Choroid plexus epithelial cell (primary cell): ENCODE measurements around the gene TMEM143.

Experiments used
- DNase-seq: peaks from one replicate; pipeline ENCODE4 v3.0.0-alpha.2; 2010; ENCODE audit warnings: low read depth
- H3K4me3 ChIP-seq: 2 replicates; pipeline ENCODE4 v1.5.1; 2011; ENCODE audit warnings: low read depth, mild to moderate bottlenecking, control low read depth, low read length, moderate library complexity
- TF ChIP-seq, protein P1 (sequence below): conservative IDR thresholded peaks from 2 replicates; pipeline ENCODE4 v1.5.1; 2011; ENCODE audit warnings: low read depth, mild to moderate bottlenecking, control low read depth, inconsistent platforms, low read length, moderate library complexity

Gene TMEM143

DNA sequence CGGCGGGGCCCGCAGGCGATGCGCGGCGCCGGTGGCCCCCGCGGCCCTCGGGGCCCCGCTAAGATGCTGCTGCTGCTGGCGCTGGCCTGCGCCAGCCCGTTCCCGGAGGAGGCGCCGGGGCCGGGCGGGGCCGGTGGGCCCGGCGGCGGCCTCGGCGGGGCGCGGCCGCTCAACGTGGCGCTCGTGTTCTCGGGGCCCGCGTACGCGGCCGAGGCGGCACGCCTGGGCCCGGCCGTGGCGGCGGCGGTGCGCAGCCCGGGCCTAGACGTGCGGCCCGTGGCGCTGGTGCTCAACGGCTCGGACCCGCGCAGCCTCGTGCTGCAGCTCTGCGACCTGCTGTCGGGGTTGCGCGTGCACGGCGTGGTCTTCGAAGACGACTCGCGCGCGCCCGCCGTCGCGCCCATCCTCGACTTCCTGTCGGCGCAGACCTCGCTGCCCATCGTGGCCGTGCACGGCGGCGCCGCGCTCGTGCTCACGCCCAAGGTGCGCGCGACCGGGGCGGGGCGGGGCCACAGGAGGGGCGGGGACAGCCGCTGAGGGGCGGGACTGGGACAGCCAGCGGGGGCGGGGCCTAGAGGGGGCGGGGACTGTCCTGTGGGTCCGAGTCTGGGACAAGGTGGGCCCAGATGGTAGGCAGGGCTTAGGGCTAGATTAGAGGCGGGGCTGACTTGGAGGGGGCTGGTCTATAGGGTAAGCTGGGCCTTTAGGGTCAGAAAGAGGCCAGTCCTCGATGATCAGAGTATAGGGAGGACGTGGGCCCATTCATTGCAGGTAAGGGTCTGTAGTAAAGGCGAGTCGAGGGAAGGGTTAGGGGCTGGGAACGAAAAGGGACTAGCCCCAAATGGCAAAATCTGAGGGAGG is 34.9 kb upstream of the TMEM143 start:
- DNase-seq: peak; percentile 94
- peak overlapping the region; percentile 69 for H3K4me3 ChIP-seq
- TF ChIP-seq, protein P1, sequence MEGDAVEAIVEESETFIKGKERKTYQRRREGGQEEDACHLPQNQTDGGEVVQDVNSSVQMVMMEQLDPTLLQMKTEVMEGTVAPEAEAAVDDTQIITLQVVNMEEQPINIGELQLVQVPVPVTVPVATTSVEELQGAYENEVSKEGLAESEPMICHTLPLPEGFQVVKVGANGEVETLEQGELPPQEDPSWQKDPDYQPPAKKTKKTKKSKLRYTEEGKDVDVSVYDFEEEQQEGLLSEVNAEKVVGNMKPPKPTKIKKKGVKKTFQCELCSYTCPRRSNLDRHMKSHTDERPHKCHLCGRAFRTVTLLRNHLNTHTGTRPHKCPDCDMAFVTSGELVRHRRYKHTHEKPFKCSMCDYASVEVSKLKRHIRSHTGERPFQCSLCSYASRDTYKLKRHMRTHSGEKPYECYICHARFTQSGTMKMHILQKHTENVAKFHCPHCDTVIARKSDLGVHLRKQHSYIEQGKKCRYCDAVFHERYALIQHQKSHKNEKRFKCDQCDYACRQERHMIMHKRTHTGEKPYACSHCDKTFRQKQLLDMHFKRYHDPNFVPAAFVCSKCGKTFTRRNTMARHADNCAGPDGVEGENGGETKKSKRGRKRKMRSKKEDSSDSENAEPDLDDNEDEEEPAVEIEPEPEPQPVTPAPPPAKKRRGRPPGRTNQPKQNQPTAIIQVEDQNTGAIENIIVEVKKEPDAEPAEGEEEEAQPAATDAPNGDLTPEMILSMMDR: no peak

DNA sequence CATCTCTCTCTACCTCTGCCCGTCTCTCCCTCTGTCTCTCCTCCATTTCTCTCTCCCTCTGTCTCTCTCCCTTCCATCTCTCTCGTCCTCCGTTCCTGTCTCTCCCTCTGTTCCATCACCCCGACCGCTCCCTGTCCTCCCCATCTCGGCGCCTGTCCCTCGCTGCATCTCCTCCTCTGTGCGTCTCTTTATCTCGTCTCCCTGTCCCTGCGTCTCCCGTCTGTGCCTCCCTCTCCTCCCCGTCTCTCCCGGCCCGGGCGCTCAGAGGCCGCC is 34.3 kb upstream of the TMEM143 start:
- TF ChIP-seq, protein P1: no peak
- no peak for DNase-seq
- H3K4me3 ChIP-seq: peak overlapping the region; percentile 69

DNA sequence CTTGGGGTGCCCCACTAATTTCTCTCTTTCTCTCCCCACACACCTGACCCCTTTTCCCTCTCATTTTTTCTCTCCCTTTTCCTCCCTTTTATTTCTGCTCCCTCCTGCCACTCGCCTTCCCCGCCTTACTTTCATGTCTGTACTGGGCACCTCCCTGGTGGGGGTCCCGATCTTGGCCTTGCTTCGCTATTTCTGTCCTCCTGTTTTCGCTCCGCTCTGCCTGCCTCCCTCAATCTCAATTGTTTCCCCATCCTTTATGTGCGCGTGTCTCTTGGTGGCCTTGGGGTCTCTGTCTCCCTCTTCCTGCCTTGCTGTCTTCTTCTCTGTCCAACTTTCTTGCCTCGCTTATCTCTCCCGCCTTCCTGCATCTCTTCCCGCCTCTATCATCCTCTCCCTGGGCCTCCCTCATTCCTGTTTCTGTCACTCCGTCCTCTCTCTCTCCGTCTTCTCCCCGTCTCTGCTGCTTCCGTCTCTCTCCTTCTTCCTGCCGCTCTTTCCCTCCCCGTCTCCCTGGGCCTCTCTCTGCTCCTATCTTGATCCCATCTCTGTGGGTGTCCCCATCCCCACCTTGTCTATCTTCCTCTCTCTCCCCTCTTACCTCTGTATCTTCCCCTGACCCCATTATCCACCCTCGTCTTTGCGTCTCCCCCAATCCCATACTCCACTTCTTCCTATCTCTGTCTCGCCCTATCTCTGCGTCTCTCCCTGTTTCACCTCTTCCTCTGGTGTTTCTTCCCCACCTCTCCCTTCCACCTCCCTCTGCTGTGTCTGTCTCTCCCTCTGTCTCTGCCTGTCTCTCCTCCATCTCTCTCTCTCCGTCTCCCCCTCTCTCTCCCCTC is 33.7 kb upstream of the TMEM143 start:
- H3K4me3 ChIP-seq: peak overlapping the region; percentile 69
- no peak for DNase-seq
- TF ChIP-seq, protein P1: no peak

DNA sequence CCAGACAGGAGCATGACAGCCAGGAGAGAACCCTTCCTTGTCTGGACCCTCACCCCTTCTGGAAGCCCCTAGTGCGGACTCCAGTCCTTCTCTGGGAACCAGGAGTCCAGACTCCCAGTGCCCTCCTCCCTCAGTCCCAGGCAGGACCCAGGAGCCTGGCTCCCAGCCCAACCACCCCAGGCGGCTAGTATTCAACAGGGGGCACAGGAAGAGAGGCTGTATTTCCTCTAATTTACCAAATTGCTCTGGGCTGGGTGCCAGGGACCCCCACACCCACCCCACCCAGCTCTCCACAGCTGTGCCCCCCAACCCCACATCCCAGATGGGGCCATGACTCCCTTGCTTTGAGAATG is 33.1 kb upstream of the TMEM143 start:
- no peak overlapping the region for H3K4me3 ChIP-seq
- no peak for DNase-seq
- TF ChIP-seq, protein P1: no peak

DNA sequence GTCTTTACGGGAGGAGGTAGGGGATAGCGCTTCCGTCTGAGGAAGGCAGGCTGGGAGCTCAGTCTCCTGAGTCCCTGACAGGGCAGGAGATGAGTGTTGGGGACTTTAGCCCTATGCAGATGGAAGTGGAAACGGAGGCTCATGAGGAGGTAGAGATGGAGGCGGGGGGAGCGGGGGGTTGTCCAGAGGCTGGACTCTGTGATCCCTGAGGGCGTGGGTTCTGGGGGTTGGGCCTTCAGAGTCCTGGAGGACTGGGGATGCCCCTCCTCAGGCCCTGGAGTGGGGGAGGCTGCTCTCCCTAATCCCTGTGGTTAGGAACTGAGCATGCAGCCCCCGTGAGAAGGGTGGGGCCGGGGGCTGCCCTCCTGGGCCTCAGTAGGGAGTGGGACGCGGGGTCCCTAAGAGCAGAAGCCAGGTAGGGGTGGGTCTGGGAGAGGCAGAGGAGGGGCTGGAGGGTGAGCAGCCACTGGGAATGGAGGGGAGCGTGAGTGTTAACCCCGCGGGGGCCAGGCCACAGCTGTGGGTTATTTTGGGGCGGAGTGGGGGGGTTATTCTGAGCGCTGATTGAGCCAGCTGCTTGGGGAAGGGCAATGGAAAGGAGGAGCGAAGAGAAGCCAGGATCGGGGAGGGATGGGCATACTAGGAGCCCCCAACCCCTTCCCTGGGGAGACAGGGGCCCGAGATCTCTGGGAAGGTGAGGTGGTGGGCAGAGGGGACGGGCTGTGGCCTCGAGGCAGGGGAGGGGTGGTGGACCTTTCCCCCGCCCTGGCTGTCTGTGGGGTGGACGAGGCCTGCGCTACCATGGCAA is 32.5 kb upstream of the TMEM143 start:
- H3K4me3 ChIP-seq: no peak overlapping the region
- TF ChIP-seq, protein P1: no peak
- no peak for DNase-seq

DNA sequence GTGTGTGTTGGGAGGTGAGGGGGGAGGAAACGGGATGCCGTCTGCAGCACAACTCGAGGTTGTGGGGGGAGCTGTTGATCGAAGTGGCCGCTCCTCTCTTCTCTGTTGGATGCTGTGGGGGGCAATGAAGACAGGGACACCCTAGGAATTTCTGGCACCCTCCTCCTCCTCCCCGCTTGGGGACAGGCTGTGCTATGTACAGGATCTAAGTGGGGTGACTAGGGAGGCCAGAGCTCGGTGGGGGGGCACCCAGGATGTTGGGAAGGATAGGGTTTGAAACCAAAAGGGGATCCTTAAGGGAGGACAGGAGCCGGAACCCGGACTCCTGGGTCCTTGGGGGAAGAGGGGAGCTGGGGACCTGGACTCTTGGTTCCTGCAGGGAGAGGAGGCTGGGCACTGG is 31.8 kb upstream of the TMEM143 start:
- TF ChIP-seq, protein P1: no peak
- H3K4me3 ChIP-seq: no peak overlapping the region
- no peak for DNase-seq
